NOMO-1 (cell line): ENCODE measurements around the gene FEN1.

ENCODE experiments used
- DNase-seq, 2 experiments: peaks; one replicate each; lab custom pipeline; 2025; ENCODE audit not compliant: unreplicated experiment in 2 of 2; lab: John Stamatoyannopoulos, UW

Gene FEN1

DNA sequence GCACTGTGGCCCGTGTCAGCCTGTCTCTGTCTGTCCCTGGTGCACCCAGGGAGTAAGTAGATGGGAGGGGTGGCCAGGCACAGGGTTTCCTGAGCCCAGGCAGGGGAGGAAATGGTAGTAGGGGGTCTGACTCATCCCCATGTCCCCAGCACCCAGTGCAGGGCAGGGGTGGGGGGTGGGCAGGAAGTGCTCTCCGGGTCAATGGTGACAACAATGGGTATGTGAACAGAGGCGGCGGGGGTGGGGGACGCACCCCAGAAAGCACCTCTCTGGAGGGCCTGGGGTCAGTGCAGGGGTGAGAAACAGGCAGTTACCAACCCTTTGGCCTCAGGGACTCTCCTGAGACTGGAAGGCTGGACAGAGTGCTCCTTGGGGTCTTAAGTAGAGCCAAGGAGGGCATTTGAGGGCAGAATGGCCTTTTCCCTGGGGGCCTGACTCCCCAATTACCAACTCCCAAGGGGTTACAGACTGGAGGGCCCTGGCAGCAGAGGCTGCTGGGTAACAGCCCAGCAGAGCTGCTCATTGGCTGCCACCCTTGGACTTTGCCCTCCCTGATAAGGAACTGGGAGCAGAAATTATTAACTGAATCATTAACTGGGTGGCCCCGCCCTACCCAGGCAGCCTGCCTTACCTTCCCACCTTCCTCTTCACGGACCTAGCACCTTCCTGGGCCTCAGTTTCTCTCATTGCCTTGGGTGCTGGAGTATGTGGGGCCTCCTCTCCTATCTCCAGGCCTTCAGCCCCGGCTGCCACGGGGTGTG, 36.1 kb upstream of the FEN1 start:
- DNase-seq, result peak; percentile 22 to 37

DNA sequence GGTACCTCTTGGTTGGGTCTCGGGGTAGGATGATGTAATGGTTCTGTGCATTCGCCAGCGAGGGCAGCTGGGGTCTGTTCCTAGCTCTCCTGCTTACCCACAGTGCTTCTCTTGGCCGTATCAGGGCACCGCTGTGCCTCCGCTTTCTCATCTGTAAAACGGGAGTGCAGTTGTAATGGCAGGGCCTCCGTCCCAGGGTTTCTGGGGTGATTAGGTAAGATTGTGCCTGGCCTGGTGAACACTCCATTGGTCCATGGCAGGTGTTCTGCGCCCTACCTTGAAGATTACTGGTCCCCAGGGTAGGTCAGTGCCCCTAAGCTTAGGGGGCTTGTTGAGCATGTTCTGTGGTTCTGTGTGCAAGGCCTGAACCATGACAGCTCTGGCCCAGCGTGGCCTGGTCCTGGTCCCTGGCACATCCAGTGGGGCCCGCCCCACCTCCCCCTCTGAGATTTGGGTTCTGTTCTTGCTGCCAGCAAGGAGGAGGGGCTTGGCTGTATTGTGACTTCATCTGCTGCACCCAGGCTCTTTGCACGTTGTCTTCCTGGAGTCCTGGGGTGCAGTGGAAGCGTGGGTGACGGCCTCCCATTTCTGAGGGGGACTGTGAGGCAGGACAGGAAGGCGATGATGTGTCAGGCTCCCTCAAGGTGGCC, 35.4 kb upstream of the FEN1 start:
- DNase-seq, result no peak

DNA sequence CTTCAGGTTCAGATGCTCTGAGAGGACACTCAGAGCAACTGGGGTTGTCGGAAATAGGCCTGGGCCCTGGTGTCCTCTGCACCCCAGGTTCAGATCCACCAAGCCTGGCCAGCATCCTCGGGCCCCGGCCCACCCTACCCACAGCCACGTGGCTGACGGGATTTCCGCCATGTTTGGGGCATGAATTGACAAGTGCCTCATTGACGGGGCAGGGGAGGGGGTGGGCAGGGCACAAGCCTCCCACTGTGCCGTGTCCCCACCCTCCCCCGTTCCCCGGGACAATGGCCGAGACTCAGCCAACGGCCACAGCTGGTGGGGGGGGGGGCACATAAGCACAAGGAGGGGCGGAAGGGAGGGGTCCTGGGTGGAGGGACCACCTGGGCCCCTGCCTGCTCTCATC, 31.8 kb upstream of the FEN1 start:
- DNase-seq, result no peak

DNA sequence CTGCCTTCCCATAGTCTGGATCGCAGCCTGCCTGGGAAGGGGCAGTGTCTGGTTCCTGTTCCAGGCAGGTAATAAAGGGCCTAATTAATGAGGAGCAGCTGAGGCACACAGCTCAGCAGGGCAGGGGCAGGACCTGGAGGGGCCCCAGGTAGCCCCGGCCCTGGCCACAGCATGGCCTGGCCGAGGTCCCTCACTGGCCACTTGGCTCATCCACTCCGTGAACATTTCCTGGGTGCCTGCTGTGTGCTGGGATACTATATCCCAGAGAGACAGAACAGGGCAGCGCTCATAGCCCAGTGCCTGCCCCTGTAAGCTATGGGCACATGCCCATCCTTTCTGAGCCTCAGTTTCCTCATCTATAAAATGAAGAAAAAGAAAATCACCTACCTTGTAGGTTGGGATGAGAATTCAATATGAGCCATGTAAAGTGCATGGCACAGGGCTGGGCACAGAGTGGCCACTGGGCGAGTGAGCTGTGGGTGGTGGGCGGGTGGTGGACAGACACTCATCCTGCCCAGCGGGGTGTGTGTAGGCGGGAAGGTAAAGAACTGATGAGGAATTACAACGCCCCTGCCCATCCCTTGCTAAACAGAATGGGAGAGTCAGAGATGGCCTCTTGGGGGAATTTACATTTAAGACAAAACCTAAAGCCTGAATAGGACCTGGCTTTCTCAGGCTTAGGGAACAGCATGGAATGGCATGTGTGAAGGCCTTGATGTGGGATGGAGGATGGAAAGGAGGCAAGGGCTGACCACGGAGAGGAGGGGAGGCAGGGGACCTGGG, 31.1 kb upstream of the FEN1 start:
- no peak for DNase-seq

DNA sequence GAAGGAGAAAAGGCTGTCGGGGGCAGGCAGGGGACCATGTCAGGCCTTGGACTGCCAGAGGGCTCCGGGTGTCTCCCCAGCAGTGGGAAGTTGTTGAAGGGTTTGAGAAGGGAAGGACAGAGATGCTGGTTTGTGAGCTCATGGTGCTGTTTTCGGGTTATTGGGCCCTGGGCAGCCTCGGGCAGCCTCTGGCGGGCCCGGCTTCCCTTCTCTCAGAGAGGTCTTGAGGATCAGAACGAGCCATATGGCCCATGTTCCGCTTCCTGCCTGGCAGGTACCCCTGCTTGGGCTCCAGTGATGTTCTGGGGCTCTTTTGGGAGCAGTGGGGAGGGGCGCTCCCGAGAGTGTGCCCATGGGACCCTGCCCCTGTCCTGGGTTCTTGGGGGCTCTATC, 30.5 kb upstream of the FEN1 start:
- no peak for DNase-seq

DNA sequence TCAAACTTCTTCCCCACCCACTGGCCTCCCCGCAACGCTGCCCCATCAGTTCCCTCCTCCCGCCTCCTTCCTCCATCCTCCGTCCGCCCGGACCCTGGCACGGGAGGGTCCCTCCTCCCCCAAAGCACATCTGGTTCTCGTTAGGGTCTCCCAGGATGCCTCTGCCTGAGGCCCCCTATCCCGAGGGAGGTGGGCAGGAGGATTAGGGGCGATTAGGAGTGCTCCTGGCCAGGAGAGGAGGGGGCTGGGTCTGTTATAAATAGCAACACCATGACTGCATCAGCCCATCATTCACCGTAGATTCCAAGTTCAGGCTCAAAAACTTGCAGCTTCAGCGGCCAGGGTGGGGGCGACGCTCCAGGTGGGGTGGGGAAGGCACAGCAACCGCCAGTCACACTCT, 29.9 kb upstream of the FEN1 start:
- no peak for DNase-seq

DNA sequence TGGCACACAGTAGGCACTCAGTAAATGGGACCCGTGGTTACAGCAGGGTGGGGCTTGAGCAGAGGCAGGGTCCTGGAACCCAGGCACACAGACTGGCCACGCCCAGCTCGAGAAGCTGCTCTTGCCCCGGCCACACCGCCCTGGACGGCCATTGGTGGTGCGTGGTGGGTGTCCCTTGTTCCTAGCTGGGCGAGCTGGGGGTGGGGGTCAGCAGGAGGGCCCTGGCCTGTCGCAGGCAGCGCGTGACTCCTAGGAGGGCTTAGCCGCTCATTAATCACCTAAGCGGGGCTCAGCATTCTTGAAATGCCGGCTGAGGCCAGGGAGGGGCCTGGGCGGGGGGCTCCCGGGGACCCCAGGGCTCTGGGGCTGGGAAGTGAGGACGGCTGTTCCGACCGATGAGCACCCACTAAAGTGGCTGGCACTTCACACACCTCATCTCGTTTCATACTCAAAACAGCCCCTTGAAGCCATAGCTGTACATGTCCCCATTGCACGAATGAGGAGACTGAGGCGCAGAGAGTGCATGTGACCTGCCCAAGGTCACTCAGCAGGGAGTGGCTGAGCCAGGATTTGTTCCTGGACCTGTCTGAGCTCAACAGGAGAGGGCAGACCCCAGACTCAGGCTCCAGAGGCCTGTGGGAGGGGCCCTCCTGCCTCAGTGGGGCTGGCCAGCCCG, 28.6 kb upstream of the FEN1 start:
- DNase-seq, result no peak

DNA sequence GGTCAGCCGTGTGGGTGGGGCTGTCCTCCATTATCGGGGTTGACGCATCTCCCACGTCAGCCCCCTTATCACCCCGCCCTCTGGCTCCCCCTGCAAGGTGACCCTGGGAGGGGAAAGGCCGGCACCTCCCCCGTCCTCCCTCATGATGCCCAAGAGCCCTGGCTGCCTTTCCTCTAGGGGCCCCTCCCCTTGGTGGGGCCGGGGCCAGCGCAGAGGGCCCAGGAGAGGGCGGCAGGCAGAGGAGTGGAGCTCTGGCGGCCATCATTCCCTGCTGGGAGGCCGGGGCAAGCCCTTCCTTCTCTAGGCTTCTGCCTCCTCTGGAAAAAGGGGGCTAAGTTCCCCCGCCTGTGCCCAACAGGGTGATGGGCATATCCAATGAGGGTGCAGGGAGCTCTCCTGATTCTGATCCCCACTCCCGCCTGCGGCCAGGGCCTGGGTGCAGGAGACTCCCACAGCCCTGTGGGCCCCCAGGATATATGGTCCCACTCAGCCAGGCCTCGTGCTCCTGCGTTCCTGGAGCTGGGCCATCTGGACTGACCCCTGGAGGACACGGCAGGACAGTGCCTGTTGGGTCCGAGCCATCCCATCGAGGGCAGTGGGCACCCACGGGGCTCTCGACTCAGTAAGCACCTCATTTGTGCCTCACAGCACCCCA, 28.0 kb upstream of the FEN1 start:
- DNase-seq, result no peak

DNA sequence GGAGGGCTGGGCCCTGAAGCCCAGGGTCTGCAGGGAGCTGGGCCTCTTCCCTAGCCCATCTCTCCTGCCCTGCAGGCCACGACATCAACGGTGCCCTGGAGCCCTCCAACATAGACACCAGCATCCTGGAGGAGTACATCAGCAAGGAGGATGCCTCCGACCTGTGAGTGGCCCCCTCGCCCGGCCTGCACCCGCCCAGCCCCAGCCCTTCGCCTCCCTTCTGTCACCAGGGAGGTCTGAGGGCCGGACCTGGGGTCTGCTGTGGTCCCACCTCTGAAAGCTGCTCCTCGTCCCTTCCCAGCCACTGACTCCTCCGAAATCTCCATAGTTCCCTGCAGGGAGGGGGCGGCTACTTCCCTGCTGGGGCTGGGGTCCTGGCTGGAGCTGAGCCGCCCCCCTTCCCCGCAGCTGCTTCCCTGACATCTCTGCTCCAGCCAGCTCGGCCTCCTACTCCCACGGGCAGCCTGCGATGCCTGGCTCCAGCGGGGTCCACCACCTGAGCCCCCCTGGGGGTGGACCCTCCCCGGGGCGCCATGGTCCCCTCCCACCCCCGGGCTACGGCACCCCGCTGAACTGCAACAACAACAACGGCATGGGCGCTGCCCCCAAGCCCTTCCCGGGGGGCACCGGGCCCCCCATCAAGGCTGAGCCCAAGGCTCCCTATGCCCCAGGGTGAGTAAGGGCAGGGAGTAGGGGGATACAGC, 27.0 kb upstream of the FEN1 start:
- DNase-seq, result no peak

DNA sequence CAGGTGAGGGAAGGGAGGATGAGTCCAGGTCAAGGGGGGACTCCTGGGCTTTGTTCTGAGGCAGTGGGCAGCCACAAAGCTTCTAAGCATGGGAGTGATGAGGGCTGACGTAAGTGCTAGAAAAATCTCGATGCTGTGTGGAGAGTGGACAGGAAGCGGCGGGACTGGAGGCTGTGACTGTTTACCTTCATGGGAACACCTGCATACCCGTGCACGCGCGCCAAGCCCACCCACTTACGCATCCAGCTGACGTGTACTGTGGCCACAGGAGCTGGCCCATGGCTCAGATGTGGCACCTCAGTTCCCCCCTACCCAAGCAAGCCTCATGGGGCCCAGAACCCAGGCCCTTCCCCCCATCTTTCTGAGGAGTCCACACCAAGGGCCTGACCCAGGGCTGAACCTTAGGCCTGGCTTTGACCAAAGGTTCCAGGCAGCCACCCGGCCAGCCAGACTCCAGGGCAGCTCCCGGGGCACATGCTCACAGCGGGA, 26.3 kb upstream of the FEN1 start:
- DNase-seq, result no peak

DNA sequence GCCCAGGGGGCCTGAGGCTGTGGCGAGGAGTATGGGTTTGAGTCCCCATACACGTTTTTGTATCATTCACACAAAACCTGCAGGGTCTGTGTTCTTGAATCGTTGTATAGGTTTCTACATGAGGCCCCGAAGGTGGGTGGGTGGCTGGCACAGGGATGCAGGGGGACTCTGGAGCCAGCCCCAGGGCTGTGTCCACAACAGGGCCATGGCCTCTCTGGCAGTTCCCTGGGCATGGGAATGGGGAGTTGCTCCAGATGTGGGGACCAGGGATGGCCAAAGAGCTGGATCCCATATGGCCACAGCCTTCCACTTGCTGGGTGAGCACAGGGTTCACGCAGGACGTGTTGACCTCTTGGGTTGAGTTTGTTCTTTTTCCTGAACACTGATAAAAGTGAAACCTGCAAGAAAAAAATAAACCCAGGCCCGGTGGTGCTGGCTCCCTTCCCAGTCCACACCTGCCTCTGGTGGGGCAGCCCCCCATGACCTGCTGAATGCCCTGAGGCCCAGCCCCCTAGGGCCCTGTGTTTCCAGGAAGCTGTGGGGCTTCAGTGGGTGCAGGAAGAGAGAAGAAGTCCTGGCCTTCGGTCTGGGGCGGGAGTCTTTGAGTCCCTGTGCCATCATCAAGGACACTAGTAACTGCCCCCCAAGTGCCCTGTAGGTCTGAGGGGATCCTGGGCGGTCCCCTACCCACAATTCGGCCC, 24.2 kb upstream of the FEN1 start:
- no peak for DNase-seq

DNA sequence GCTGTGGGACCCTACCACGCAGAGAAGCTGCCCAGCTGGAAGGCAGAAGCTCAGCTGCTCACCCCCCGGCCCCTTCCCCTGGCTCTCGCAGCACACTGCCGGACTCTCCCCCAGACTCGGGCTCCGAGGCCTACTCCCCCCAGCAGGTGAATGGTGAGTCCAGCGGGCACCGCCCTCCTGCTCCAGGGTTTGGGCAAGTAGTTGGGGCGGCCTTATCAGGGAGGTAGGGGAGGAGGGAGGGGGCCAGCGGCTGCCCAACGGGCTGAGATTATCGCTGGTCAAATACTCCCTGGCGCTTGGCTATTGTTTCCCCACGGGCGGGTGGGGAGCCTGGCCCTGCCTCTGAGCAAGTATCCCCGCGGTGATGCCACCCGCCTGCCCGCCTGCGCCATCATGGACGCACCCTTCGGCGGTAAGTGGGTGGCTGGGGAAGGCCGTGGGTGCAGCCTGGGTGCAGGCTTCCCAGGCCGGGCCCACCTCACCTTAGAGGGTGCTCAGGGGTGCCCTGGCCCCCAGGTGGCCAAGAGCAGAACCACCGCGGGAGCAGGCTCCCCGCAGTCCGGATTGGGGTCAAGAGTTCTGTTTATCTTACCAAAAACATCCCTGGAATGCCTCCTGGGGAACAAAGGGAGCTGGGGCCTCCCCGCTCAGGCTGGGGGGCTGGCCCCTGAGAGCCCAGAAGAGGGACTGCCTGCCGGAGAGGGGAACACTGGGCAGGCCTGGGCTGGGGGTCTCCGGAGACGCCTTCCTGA, 23.4 kb upstream of the FEN1 start:
- DNase-seq, result no peak

DNA sequence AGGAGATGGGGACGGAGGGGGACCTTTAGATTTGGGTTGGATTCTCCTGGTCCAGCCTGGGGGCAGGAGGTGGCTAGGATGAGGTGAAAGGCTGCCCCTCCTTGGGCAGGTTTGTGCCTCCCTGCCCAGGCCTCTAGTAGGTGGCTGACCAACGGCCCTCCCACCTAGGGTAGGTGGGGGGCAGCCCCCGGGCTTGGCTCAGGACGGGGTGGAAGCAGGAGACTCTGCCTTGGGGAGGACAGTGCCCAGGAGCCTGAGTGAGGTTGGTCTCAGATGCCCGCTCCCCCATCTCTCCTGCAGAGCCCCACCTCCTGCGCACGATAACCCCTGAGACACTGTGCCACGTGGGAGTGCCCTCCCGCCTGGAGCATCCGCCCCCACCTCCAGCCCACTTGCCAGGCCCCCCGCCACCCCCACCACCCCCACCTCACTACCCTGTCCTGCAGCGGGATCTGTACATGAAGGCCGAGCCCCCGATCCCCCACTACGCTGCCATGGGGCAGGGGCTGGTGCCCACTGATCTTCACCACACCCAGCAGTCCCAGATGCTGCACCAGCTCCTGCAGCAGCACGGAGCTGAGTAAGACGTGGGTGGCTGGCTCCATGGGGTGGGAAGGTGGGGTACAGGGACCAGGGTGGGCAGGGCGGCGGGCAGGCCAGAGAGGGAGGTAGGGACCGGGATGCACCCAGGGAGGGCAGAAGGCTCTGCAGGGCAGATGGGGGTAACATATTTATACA, 22.6 kb upstream of the FEN1 start:
- no peak for DNase-seq

DNA sequence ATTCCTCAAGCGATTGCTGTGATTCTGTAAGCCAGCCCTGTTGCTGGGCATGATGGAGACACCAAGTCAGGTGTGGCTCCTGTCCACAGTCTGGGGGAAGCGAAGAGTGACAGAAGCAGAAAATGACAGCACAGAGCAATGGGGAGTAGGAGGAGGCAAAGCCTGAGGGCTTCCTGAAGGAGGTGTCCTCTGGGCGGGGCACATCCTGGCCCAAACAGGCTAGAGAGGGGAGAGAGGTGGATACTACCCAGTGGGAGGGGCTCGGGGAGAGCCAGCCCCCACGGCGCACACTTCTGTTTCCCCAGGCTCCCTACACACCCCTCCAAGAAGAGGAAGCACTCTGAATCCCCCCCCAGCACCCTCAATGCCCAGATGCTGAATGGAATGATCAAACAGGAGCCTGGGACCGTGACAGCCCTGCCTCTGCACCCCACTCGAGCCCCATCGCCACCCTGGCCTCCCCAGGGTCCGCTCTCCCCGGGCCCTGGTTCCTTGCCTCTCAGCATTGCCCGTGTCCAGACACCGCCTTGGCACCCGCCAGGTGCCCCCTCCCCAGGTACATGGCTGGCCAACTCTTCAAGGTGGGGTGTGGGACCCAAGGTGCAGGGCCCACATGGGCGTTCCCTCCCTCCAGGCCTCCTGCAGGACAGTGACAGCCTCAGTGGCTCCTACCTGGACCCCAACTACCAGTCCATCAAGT, 21.4 kb upstream of the FEN1 start:
- DNase-seq, result no peak

DNA sequence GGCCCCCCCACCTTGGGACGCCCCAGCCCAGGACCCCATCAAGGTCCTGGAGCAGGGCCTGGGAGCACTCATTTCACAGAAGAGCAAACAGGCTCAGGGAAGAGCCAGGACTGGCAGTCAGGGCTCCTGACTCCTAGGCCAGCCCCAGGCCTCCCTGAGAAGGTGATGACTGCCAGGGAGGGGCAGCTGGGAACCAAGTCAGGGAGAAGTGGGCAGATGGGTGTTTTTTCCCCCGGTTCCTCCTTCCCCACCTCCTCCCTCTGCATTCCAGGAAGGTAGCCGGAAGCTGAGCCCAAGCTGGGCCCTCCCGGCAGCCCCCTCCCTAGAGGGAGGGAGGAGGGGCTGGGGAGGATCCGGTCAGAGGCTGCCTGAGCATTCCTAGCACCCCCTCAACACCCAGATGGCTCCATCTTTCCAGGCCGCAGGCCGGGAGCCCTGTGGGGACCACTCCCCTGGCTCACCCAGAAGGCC, 20.7 kb upstream of the FEN1 start:
- DNase-seq, result no peak

DNA sequence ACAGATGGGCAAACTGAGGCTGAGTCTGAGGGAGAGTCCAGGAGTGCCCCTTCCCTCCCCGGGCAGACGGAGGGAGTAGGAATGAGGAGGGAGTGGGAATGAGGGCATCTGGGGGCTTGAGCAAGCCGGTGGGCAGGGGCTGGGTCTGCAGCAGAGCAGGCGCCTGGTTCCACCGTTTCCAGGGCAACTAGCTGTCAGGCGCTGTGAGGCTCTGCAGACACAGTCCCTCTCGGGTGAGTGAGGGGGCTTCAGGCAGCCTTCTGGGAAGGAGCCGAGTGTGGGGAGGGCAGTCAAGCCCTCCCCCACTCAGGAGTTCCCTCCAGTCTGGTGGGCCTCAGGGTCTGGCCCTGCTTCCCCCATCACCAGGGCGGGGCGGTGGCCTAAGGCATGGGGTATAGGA, 19.4 kb upstream of the FEN1 start:
- DNase-seq, result no peak

DNA sequence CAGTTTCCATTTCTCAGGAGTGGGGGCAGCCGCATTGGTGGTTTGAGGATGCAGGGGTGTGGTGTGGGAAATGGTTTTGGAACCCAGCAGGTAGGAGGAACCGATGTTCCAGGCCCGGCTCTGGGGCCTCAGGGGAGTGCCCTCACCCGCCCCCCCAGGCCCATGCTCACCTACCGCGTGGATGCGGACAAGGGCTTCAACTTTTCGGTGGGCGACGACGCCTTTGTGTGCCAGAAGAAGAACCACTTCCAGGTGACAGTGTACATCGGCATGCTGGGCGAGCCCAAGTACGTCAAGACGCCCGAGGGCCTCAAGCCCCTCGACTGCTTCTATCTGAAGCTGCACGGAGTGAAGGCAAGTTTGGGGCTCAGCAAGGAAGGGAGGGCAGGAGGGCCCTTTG, 18.9 kb upstream of the FEN1 start:
- no peak for DNase-seq
